Measurements from ENCODE around the gene CSNK1E. TPM values are rescaled to one million over a fixed set of nuclear protein-coding genes. Genes with fewer than 3 reads are reported as not detected.

The CSNK1E gene
- total and polyA plus RNA-seq, 2 experiments from 2014 or later, result 46.9 to 130 TPM

DNA sequence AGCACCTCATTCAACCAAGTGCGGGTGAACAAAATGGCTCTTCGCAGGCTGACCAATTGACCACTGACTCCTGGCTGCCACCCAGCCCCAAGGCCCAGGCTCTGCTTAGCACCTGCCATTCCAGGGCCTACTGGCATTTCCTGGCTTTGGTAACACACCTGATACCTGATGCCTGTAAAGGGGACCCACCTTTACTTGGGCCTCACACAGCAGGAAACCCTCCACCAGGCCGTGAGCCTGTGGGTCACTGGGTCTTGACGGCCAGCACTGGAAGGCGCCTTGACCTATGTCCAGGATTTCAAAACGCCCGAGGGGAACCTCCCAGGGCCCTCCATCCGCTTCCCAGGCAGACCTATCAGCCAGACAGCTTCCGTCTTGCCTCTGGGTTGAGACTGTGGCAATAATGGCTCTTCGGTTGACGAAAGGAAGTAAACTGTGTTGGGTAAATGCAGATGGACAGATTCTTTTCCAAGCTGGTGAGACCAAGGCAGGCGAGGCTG lies 27.6 kb downstream of the CSNK1E start:
- H3K27me3 ChIP-seq (replicated peaks; ENCODE audit: insufficient read depth), result no peaks in the 10 kb centered on the region
- H4K20me1 ChIP-seq (ENCODE audit: insufficient read depth), result no peaks in the 10 kb centered on the region
- peaks cover 20% of the 10 kb centered on the region for H3K36me3 ChIP-seq (ENCODE audit: low read depth)
- H3K9me2 ChIP-seq (ENCODE audit: insufficient read depth), result no peaks in the 10 kb centered on the region
- no peaks in the 10 kb centered on the region for H3K9me3 ChIP-seq (ENCODE audit: low read depth)
- H3K9ac ChIP-seq, result no peak overlapping the region
- no peak for TF ChIP-seq EZH2 (IDR thresholded peaks at IDR 0.05; ENCODE audit: insufficient read depth, poor library complexity, severe bottlenecking)
- no peak for TF ChIP-seq EZH2phosphoT487 (IDR thresholded peaks at IDR 0.05; ENCODE audit: insufficient read depth, low read depth)
- DNase-seq, result no peak
- no peak overlapping the region for H3K27ac ChIP-seq
- H3K4me3 ChIP-seq, result no peak overlapping the region
- H3K79me2 ChIP-seq (ENCODE audit: insufficient read depth), result peaks cover 28% of the 10 kb centered on the region
- H3K4me1 ChIP-seq (ENCODE audit: insufficient read depth), result peaks cover 10% of the 10 kb centered on the region
- H2AFZ ChIP-seq, result no peak overlapping the region
- no peak overlapping the region for H3K4me2 ChIP-seq (ENCODE audit: unreplicated experiment)
- 82 to 86% methylated on average over 9 to 12 of the region's 12 CpGs for WGBS, 2 experiments (ENCODE audit: low coverage in 1 of 2, low lambda C conversion rate in 2 of 2, missing lambda C conversion rate in 2 of 2)
- H3F3A ChIP-seq (ENCODE audit: insufficient read depth), result peaks cover 49% of the 10 kb centered on the region
- in situ Hi-C loops (cut with MboI), result no loop called here

DNA sequence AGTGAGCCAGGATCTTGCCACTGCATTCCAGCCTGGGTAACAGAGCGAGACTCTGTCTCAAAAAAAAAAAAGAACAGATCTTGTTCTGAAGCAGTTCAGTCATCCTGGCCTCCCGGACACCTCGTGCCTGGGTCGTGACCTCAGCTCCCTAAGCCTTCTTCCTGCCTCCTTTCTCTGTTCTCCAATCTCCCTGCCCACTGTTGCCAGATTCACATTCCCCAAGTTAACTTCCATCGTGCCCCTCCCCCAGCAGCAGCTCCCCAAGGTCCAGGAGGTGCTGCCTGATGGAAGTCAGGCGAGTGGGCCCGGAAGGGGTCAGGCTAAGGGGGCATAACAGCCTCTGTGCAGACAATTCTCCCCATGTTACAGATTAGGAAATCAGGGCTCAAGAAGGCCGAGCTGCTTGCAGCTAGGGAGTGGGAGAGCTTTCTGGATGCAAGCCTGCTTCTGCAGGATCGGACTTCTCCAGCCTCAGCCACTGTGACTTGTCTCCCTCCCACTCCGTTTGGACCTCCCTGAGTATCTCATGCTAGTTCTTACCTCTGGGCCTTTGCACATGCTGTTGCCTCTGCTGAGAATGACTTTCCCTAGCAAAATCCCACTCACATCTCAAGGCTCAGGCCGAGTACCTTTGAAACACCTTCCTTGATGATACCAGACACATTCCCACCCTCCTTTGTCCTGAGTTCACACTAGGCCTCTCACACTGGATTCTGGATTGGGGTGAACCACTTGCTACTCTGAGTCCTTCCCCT lies 30.1 kb downstream of the CSNK1E start:
- Histone ChIP-seq H4K20me1 (ENCODE audit: insufficient read depth) (no peaks in the 10 kb centered on the region), H3K36me3 (ENCODE audit: low read depth) (peaks cover 8% of the 10 kb centered on the region; the same call in 1 of the 2 replicates), H3K4me2 (ENCODE audit: unreplicated experiment) (no peak overlapping the region), H3K27me3 (replicated peaks; ENCODE audit: insufficient read depth) (no peaks in the 10 kb centered on the region), H3K79me2 (ENCODE audit: insufficient read depth) (peaks cover 7% of the 10 kb centered on the region), H3K4me1 (ENCODE audit: insufficient read depth) (peaks cover 26% of the 10 kb centered on the region), H3K9me2 (ENCODE audit: insufficient read depth) (no peaks in the 10 kb centered on the region), H3K9me3 (ENCODE audit: low read depth) (no peaks in the 10 kb centered on the region), H2AFZ (no peak overlapping the region), H3F3A (ENCODE audit: insufficient read depth) (peaks cover 56% of the 10 kb centered on the region), H3K27ac (no peak overlapping the region), H3K9ac (no peak overlapping the region), H3K4me3 (no peak overlapping the region)
- 68 to 74% methylated on average over 11 of the region's 11 CpGs for WGBS, 2 experiments (ENCODE audit: low coverage in 1 of 2, low lambda C conversion rate in 2 of 2, missing lambda C conversion rate in 2 of 2)
- DNase-seq, result no peak
- in situ Hi-C loops (cut with MboI), result no loop called here
- no peak for TF ChIP-seq EZH2phosphoT487 (IDR thresholded peaks at IDR 0.05; ENCODE audit: insufficient read depth, low read depth)
- no peak for TF ChIP-seq EZH2 (IDR thresholded peaks at IDR 0.05; ENCODE audit: insufficient read depth, poor library complexity, severe bottlenecking)

DNA sequence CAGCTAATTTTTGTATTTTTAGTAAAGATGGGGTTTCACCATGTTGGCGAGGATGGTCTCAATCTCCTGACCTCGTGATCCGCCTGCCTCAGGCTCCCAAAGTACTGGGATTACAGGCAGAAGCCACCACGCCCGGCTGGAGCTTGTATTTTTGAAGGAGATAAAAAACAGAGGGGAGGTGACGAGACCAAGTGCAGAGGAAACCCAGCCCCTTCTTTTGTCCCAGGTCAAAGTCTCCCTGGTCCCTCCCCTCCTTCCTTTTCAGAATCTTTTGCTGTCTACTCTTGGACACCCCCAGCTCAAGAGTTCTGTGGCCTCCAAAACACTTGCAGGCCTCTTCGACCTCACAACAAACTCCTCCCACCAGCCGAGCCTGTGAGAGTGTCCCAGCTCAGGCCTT lies 32.2 kb downstream of the CSNK1E start:
- H3F3A ChIP-seq (ENCODE audit: insufficient read depth), result peaks cover 56% of the 10 kb centered on the region
- H3K36me3 ChIP-seq (ENCODE audit: low read depth), result no peaks in the 10 kb centered on the region
- DNase-seq, result no peak
- no peaks in the 10 kb centered on the region for H4K20me1 ChIP-seq (ENCODE audit: insufficient read depth)
- H3K4me1 ChIP-seq (ENCODE audit: insufficient read depth), result peaks cover 26% of the 10 kb centered on the region
- TF ChIP-seq EZH2phosphoT487 (IDR thresholded peaks at IDR 0.05; ENCODE audit: insufficient read depth, low read depth) (no peak), EZH2 (IDR thresholded peaks at IDR 0.05; ENCODE audit: insufficient read depth, poor library complexity, severe bottlenecking) (no peak)
- in situ Hi-C loops (cut with MboI), result no loop called here
- H2AFZ ChIP-seq, result no peak overlapping the region
- no peak overlapping the region; the same call in 1 of the 2 replicates for H3K9ac ChIP-seq
- H3K79me2 ChIP-seq (ENCODE audit: insufficient read depth), result no peaks in the 10 kb centered on the region
- no peaks in the 10 kb centered on the region for H3K27me3 ChIP-seq (replicated peaks; ENCODE audit: insufficient read depth)
- H3K9me2 ChIP-seq (ENCODE audit: insufficient read depth), result no peaks in the 10 kb centered on the region
- H3K4me2 ChIP-seq (ENCODE audit: unreplicated experiment), result no peak overlapping the region
- H3K9me3 ChIP-seq (ENCODE audit: low read depth), result no peaks in the 10 kb centered on the region
- no peak overlapping the region for H3K4me3 ChIP-seq
- WGBS, 2 experiments (ENCODE audit: low coverage in 1 of 2, low lambda C conversion rate in 2 of 2, missing lambda C conversion rate in 2 of 2), result 68 to 76% methylated on average over 8 of the region's 8 CpGs
- peak overlapping the region; percentile 95 for H3K27ac ChIP-seq

DNA sequence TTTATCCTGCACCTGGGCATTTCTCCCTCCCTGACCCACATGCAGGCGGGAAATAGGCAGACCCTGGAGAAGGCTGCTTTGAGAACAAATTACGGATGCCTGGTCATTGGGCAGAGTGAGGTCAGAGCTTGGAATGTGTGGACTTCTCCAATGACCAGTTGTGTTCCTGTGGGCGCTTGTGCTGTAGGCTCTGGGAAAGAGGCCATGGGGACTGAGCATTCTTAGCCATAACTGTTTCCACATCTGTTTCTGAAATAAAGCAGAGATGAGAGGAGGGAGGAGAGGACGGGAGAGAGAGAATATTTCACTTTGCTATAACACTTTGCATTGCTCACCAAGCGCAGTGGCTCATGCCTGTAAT lies 33.2 kb downstream of the CSNK1E start:
- Histone ChIP-seq H3K9me3 (ENCODE audit: low read depth) (no peaks in the 10 kb centered on the region), H3K27ac (peak overlapping the region; percentile 95), H3K4me2 (ENCODE audit: unreplicated experiment) (peak overlapping the region; percentile 49), H3K9ac (peak overlapping the region; percentile 72), H3K79me2 (ENCODE audit: insufficient read depth) (no peaks in the 10 kb centered on the region), H3K4me1 (ENCODE audit: insufficient read depth) (peaks cover 26% of the 10 kb centered on the region), H2AFZ (no peak overlapping the region), H3K4me3 (no peak overlapping the region), H3K27me3 (replicated peaks; ENCODE audit: insufficient read depth) (no peaks in the 10 kb centered on the region), H3K36me3 (ENCODE audit: low read depth) (no peaks in the 10 kb centered on the region), H4K20me1 (ENCODE audit: insufficient read depth) (no peaks in the 10 kb centered on the region), H3F3A (ENCODE audit: insufficient read depth) (peaks cover 49% of the 10 kb centered on the region), H3K9me2 (ENCODE audit: insufficient read depth) (no peaks in the 10 kb centered on the region)
- peak; percentile 96 for DNase-seq
- 17 to 20% methylated on average over 5 of the region's 5 CpGs for WGBS, 2 experiments (ENCODE audit: low coverage in 1 of 2, low lambda C conversion rate in 2 of 2, missing lambda C conversion rate in 2 of 2)
- in situ Hi-C loops (cut with MboI), result no loop called here
- TF ChIP-seq EZH2 (IDR thresholded peaks at IDR 0.05; ENCODE audit: insufficient read depth, poor library complexity, severe bottlenecking) (no peak), EZH2phosphoT487 (IDR thresholded peaks at IDR 0.05; ENCODE audit: insufficient read depth, low read depth) (no peak)

Data from GM23248 (cell line).